ENCODE results near the gene PARD3.
"Not testable (repeated sequence)": the region's sequence is repeated elsewhere in the genome, so short reads cannot be mapped to it uniquely, and the experiment has no call there.

PARD3 gene

GRCh38 chr10:34850036-34850435, 34.9 kb upstream of the PARD3 start:
- Histone ChIP-seq H3K9ac (no peak overlapping the region), H3K36me3 (ENCODE audit: control insufficient read depth, insufficient read depth, low read length) (no peaks in the 10 kb centered on the region), H3K4me2 (ENCODE audit: low read length) (no peak overlapping the region), H3K27me3 (ENCODE audit: control insufficient read depth, insufficient read depth, low read length) (no peaks in the 10 kb centered on the region), H2AFZ (no peak overlapping the region), H3K4me1 (no peaks in the 10 kb centered on the region), H3K27ac (no peak overlapping the region), H3K9me3 (ENCODE audit: control insufficient read depth, low read length) (no peaks in the 10 kb centered on the region), H3K79me2 (no peaks in the 10 kb centered on the region), H3K4me3 (ENCODE audit: low read depth, low read length) (no peak overlapping the region)
- TF ChIP-seq CTCF (IDR thresholded peaks at IDR 0.05), result no peak

- Histone ChIP-seq H3K27ac (no peak overlapping the region), H3K79me2 (no peaks in the 10 kb centered on the region), H3K4me1 (no peaks in the 10 kb centered on the region), H3K27me3 (ENCODE audit: control insufficient read depth, insufficient read depth, low read length) (no peaks in the 10 kb centered on the region), H3K4me2 (ENCODE audit: low read length) (no peak overlapping the region), H3K9me3 (ENCODE audit: control insufficient read depth, low read length) (no peaks in the 10 kb centered on the region), H3K9ac (no peak overlapping the region), H3K36me3 (ENCODE audit: control insufficient read depth, insufficient read depth, low read length) (no peaks in the 10 kb centered on the region), H3K4me3 (ENCODE audit: low read depth, low read length) (no peak overlapping the region), H2AFZ (no peak overlapping the region)
- TF ChIP-seq CTCF (IDR thresholded peaks at IDR 0.05), result no peak
Measured at GRCh38 chr10:34845070-34845469, 30.0 kb upstream of the PARD3 start.

GRCh38 chr10:34844448-34844847, 29.4 kb upstream of the PARD3 start:
- no peak for TF ChIP-seq CTCF (IDR thresholded peaks at IDR 0.05)
- no peaks in the 10 kb centered on the region for H3K27me3 ChIP-seq (ENCODE audit: control insufficient read depth, insufficient read depth, low read length)
- no peaks in the 10 kb centered on the region for H3K79me2 ChIP-seq
- no peaks in the 10 kb centered on the region for H3K4me1 ChIP-seq
- no peak overlapping the region for H3K4me3 ChIP-seq (ENCODE audit: low read depth, low read length)
- H3K9ac ChIP-seq, result no peak overlapping the region
- H3K9me3 ChIP-seq (ENCODE audit: control insufficient read depth, low read length), result no peaks in the 10 kb centered on the region
- no peak overlapping the region for H3K4me2 ChIP-seq (ENCODE audit: low read length)
- H3K27ac ChIP-seq, result no peak overlapping the region
- H3K36me3 ChIP-seq (ENCODE audit: control insufficient read depth, insufficient read depth, low read length), result no peaks in the 10 kb centered on the region
- H2AFZ ChIP-seq, result no peak overlapping the region

GRCh38 chr10:34843470-34843869, 28.4 kb upstream of the PARD3 start:
- not testable (repeated sequence) for H3K27me3 ChIP-seq (ENCODE audit: control insufficient read depth, insufficient read depth, low read length); H3K27ac ChIP-seq; H3K4me3 ChIP-seq (ENCODE audit: low read depth, low read length); H3K79me2 ChIP-seq; H2AFZ ChIP-seq; H3K9me3 ChIP-seq (ENCODE audit: control insufficient read depth, low read length); H3K36me3 ChIP-seq (ENCODE audit: control insufficient read depth, insufficient read depth, low read length); H3K4me1 ChIP-seq; H3K9ac ChIP-seq; H3K4me2 ChIP-seq (ENCODE audit: low read length)

- Histone ChIP-seq H3K9me3 (ENCODE audit: control insufficient read depth, low read length) (no peaks in the 10 kb centered on the region), H3K27ac (no peak overlapping the region), H3K79me2 (no peaks in the 10 kb centered on the region), H3K27me3 (ENCODE audit: control insufficient read depth, insufficient read depth, low read length) (no peaks in the 10 kb centered on the region), H3K4me1 (no peaks in the 10 kb centered on the region), H3K36me3 (ENCODE audit: control insufficient read depth, insufficient read depth, low read length) (no peaks in the 10 kb centered on the region), H3K4me3 (ENCODE audit: low read depth, low read length) (no peak overlapping the region), H3K9ac (no peak overlapping the region), H2AFZ (no peak overlapping the region), H3K4me2 (ENCODE audit: low read length) (no peak overlapping the region)
- TF ChIP-seq CTCF (IDR thresholded peaks at IDR 0.05), result no peak
Measured at GRCh38 chr10:34838366-34838900, 23.3 kb upstream of the PARD3 start.

Measured in parathyroid adenoma (tissue), 2 donors.